Fibroblast of pulmonary artery (primary cell): ENCODE data around the gene CAMK2N2.

Experiments
- DNase-seq: peaks from one replicate; pipeline ENCODE4 v3.0.0-alpha.2; 2010; ENCODE audit warnings: low read depth
- H3K4me3 ChIP-seq: replicated peaks from 2 replicates; pipeline ENCODE4 v1.5.1; 2011; ENCODE audit warnings: low read depth, mild to moderate bottlenecking, control low read depth, low read length, moderate library complexity
- TF ChIP-seq, protein P1 (sequence below): IDR thresholded peaks from 2 replicates; pipeline ENCODE4 v1.5.1; 2011; ENCODE audit warnings: mild to moderate bottlenecking, control low read depth, low read length, inconsistent platforms; ENCODE audit errors: missing control alignments

The CAMK2N2 gene

DNA sequence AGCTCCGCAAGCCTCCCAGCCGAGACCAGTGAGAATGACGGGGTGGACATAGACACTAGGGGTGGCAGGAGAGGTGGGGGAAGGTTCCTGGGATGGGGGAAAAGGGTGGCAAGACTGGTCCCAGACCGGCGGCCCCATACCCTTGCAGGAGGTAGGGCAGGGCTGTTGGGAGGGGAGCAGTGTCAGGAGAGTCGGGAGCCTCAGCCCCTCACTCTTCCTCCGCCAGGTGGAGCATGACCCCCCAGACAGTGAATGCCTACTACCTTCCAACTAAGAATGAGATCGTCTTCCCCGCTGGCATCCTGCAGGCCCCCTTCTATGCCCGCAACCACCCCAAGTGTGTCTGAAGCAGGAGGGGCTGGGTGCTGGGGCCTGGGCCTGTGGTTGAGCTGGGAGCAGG is 29.0 kb upstream of the CAMK2N2 start:
- TF ChIP-seq, protein P1, sequence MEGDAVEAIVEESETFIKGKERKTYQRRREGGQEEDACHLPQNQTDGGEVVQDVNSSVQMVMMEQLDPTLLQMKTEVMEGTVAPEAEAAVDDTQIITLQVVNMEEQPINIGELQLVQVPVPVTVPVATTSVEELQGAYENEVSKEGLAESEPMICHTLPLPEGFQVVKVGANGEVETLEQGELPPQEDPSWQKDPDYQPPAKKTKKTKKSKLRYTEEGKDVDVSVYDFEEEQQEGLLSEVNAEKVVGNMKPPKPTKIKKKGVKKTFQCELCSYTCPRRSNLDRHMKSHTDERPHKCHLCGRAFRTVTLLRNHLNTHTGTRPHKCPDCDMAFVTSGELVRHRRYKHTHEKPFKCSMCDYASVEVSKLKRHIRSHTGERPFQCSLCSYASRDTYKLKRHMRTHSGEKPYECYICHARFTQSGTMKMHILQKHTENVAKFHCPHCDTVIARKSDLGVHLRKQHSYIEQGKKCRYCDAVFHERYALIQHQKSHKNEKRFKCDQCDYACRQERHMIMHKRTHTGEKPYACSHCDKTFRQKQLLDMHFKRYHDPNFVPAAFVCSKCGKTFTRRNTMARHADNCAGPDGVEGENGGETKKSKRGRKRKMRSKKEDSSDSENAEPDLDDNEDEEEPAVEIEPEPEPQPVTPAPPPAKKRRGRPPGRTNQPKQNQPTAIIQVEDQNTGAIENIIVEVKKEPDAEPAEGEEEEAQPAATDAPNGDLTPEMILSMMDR, result no peak
- H3K4me3 ChIP-seq, result no peak overlapping the region

DNA sequence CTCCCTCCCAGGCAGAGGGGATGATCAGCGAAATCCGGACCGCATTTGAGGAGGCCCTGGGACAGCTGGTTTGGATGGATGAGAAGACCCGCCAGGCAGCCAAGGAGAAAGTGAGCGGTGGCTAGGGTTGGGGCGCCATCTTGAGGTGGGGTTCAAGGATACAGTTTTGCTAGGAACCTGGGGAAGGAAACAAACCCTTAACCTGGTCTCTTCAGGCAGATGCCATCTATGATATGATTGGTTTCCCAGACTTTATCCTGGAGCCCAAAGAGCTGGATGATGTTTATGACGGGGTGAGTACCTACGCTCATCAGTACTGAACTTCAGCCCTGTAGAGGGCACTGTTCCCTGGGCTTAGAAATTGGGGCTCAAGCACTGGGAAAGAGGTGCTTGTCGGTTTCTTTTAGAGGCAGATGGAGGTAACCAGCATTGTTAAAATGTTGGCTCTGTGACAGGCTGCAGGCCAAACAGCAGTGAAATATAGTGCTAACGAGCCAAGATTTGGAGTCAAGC is 28.1 kb upstream of the CAMK2N2 start:
- DNase-seq, result peak; percentile 63
- H3K4me3 ChIP-seq, result no peak overlapping the region
- TF ChIP-seq, protein P1, result peak; percentile 69

More for the DNA sequence above, 29.0 kb upstream of the CAMK2N2 start:
- no peak for DNase-seq

DNA sequence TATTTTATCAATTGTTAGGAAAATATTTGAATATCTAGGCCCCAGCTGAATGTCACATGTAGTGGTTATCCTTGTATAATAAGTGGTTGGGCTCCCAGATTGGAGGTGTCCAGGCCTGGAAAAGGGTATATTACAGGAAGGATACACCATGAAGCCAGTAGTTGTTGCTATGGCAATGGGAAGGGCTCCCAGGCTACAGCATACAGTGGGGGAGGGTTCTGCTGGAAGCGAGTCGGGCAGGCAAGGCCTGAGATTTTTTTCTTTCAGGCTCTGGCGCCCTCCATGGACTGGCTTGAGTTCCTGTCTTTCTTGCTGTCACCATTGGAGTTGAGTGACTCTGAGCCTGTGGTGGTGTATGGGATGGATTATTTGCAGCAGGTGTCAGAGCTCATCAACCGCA is 23.3 kb upstream of the CAMK2N2 start:
- DNase-seq, result peak; percentile 85
- no peak overlapping the region for H3K4me3 ChIP-seq
- TF ChIP-seq, protein P1, result peak; percentile 61

DNA sequence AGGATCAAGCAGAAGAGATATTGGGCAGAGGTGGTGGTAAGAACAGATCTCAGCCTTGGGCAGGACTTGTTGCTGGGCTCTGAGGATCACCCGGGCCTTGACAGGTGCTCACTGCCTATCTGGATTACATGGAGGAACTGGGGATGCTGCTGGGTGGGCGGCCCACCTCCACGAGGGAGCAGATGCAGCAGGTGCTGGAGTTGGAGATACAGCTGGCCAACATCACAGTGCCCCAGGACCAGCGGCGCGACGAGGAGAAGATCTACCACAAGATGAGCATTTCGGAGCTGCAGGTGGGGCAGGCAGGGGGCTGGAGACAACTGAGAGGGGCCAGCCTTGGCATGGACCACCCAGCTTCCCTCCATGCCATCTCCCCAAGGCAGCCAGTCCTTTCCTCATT is 22.3 kb upstream of the CAMK2N2 start:
- no peak overlapping the region for H3K4me3 ChIP-seq
- TF ChIP-seq, protein P1, result no peak
- no peak for DNase-seq

DNA sequence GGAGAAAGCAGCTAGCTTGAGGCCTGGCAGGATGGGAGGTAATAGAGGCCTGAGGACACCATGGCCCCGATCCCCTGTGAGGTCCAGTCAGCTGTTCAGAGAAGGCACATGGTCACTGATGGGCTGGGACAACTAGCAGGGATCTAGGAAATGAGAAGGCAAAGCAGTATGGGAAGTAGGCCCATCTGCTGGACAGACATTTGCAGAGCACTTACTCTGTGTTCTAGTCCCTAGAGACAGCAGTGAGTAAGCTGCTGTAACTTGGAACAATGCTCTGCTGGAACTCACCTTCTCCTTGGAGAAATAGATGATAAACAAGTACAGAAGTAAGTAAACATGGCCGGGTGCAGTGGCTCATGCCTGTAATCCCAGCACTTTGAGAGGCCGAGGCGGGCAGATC is 21.6 kb upstream of the CAMK2N2 start:
- no peak for DNase-seq
- TF ChIP-seq, protein P1, result no peak
- no peak overlapping the region for H3K4me3 ChIP-seq

DNA sequence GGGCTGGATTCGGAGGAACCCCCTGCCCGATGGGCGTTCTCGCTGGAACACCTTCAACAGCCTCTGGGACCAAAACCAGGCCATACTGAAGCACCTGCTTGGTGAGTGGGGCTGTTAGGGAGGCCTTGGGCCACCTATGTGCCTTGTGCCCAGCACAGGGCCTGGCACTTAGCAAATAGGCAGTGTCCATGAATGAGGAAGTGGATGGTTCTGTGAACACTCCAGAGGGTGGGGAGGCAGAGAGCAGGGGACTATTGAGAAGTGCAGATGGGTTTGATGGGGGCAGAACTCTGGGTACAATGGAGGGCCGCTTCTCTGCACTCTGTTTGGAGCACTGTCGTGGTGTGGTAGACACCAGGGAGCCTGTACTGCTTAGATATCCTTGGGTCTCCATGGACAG is 16.0 kb upstream of the CAMK2N2 start:
- H3K4me3 ChIP-seq, result no peak overlapping the region
- TF ChIP-seq, protein P1, result no peak
- DNase-seq, result no peak
